Measurements from ENCODE around the gene PGM3.

The PGM3 gene

DNA sequence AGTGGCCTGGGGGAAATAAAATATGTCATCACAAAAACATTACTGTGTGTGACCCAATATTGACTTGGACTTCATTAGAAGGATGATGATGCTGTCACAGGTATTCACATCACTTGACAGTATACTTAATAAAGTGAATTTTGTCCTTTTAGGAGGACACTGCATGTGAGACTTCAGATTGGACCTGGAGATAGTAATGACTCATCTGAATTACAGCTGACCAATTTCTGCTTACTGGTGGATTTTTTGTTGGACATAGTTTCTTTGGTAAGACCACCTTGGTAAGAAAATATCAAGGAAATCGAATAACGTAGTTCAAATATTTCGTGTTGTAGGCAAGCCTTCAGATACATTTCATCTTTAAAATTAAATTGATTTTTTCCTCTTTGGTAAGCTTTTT, 68.5 kb downstream of the PGM3 start:
- TF ChIP-seq, protein P1, sequence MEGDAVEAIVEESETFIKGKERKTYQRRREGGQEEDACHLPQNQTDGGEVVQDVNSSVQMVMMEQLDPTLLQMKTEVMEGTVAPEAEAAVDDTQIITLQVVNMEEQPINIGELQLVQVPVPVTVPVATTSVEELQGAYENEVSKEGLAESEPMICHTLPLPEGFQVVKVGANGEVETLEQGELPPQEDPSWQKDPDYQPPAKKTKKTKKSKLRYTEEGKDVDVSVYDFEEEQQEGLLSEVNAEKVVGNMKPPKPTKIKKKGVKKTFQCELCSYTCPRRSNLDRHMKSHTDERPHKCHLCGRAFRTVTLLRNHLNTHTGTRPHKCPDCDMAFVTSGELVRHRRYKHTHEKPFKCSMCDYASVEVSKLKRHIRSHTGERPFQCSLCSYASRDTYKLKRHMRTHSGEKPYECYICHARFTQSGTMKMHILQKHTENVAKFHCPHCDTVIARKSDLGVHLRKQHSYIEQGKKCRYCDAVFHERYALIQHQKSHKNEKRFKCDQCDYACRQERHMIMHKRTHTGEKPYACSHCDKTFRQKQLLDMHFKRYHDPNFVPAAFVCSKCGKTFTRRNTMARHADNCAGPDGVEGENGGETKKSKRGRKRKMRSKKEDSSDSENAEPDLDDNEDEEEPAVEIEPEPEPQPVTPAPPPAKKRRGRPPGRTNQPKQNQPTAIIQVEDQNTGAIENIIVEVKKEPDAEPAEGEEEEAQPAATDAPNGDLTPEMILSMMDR (IDR thresholded peaks at IDR 0.05): no peak
- DNase-seq (ENCODE audit: low spot score): no peak
- H3K4me3 ChIP-seq: no peak overlapping the region
- no peak overlapping the region for H3K27ac ChIP-seq

DNA sequence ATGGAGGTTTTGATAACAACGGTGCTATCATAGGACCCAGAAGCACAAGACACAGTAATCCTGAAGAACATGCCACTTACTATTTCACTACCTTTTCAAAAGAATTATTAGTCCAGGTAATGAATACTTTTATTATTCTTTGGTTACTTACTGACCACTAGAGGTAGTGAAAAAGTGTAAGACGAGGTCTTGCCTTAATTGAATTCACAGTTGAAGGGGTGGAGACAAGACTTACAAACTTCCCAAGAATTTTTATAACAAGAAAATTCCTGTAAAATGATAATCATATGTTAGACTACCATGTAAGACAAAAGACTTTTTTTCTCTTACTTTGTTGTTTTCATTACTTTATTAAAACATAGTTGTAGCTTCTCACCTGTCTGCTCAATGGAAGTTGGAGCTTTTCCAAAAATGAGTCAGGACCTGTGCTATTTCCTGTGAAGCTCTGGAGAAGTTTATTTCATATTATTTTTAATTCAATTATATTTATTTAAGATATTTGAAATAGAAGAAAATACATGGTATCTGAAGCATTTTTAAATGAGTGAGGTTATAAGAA, 73.2 kb downstream of the PGM3 start:
- TF ChIP-seq, protein P1 (IDR thresholded peaks at IDR 0.05): no peak
- no peak for DNase-seq (ENCODE audit: low spot score)
- H3K4me3 ChIP-seq: no peak overlapping the region
- no peak overlapping the region for H3K27ac ChIP-seq

DNA sequence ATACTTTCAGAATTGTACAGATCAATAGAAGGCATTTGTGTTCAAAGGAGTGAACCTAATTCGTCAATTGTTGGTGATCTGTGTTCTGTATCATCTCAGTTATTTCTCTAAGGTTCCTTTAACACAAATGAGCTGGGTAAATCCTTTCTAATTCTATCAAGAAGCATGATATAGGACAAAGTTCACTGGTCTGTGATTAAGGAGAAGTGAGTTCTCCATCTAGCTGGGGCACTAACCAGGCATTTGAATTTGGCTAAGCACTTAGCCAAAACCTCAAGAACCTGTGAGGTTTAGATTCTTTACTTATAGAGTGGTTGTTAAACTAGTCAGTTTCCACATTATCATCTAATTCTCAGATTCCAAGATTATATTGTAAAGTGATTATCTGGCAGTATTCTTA, 75.3 kb downstream of the PGM3 start:
- Histone ChIP-seq H3K4me3 (no peak overlapping the region), H3K27ac (no peak overlapping the region)
- no peak for DNase-seq (ENCODE audit: low spot score)
- TF ChIP-seq, protein P1 (IDR thresholded peaks at IDR 0.05): no peak
